Endothelial cell of umbilical vein (primary cell): ENCODE results near the gene TPM2. TPM values are rescaled to one million over a fixed set of nuclear protein-coding genes. Genes with fewer than 3 reads are reported as not detected.

Experiments
- Bru-seq: library from RNA; stranded (reverse); fragments of 400-500 nt; gene quantifications from one replicate; lab custom pipeline; 2021; lab: Mats Ljungman, UMichigan
- BruChase-seq, 2 experiments: library from RNA; stranded (reverse); fragments of 400-500 nt; gene quantifications; one replicate each; lab custom pipeline; 2021; lab: Mats Ljungman, UMichigan
- BruUV-seq: library from RNA; stranded (reverse); fragments of 400-500 nt; replicated peaks from 2 replicates; lab custom pipeline; 2021; lab: Mats Ljungman, UMichigan
- CTCF ChIA-PET: fragments of 300-600, 350-600 bp; sonication (Branson Sonifier 250); formaldehyde crosslinking; loops from one replicate; lab custom pipeline; 2021; ENCODE audit warnings: antibody characterized with exemption, inconsistent platforms; lab: Charles Lee
- POLR2A ChIA-PET: fragments of 300-600, 350-600 bp; sonication (Branson Sonifier 250); formaldehyde crosslinking; loops from one replicate; lab custom pipeline; 2021; ENCODE audit warnings: antibody characterized with exemption, inconsistent platforms; lab: Charles Lee
- DNase-seq: peaks from one replicate; pipeline ENCODE4 v3.0.0-alpha.2; 2011; ENCODE audit warnings: low read depth, low spot score
- FAIRE-seq: peaks from 2 replicates; lab custom pipeline; 2011; peaks lifted over from hg19 to GRCh38; lab: Jason Lieb, UNC
- H2AFZ ChIP-seq: 2 replicates; pipeline ENCODE4 v1.6.0; 2012; ENCODE audit warnings: low read depth, low read length, control low read depth, inconsistent platforms
- H3K27ac ChIP-seq: 2 replicates; pipeline ENCODE4 v1.5.1; 2011; ENCODE audit warnings: low read depth, mild to moderate bottlenecking, control low read depth, low read length, moderate library complexity; ENCODE audit not compliant: insufficient read depth
- H3K27me3 ChIP-seq, 2 experiments: 2 replicates each; pipeline versions ENCODE4 v1.6.0 to v1.6.1; 2011; ENCODE audit warnings: low read length in 2 of 2, mixed read lengths in 1 of 2; ENCODE audit not compliant: control insufficient read depth in 2 of 2, insufficient read depth in 2 of 2
- H3K36me3 ChIP-seq, 2 experiments: 2 replicates in 1 of 2; 3 replicates in 1 of 2; pipeline ENCODE4 v1.5.1; 2011; ENCODE audit warnings: low read length in 2 of 2, mild to moderate bottlenecking in 1 of 2, moderate library complexity in 1 of 2; ENCODE audit not compliant: control insufficient read depth in 2 of 2, insufficient read depth in 2 of 2; ENCODE audit errors: extremely low read depth in 1 of 2
- H3K4me1 ChIP-seq: 3 replicates; pipeline ENCODE4 v1.5.1; 2011; ENCODE audit warnings: mild to moderate bottlenecking, low read length; ENCODE audit not compliant: control insufficient read depth, insufficient read depth; ENCODE audit errors: extremely low read depth
- H3K4me2 ChIP-seq: 2 replicates; pipeline ENCODE4 v1.6.1; 2011; ENCODE audit warnings: low read length, control low read depth, mixed read lengths; ENCODE audit not compliant: insufficient read depth
- H3K4me3 ChIP-seq, 3 experiments: fragments of 200-600 bp in 1 of 3; sonication (generic), shearing (Covaris generic) in 1 of 3; replicated peaks in 1 of 3; 2 replicates each; pipeline ENCODE4 v1.5.1; 2011 to 2016; ENCODE audit warnings: control low read depth in 3 of 3, low read length in 3 of 3, mild to moderate bottlenecking in 2 of 3, inconsistent platforms in 1 of 3, low read depth in 1 of 3, moderate library complexity in 1 of 3; ENCODE audit not compliant: insufficient read depth in 1 of 3
- H3K79me2 ChIP-seq: 2 replicates; pipeline ENCODE4 v1.6.0; 2012; ENCODE audit warnings: low read length, inconsistent platforms; ENCODE audit not compliant: control insufficient read depth, insufficient read depth
- H3K9ac ChIP-seq: replicated peaks from 2 replicates; pipeline ENCODE3; 2011; ENCODE audit warnings: low read length, control low read depth; ENCODE audit not compliant: insufficient read depth; ENCODE audit errors: extremely low read depth
- H3K9me1 ChIP-seq: replicated peaks from 3 replicates; pipeline ENCODE4 v1.6.0; 2011; ENCODE audit warnings: mild to moderate bottlenecking, low read length; ENCODE audit not compliant: control insufficient read depth, insufficient read depth; ENCODE audit errors: extremely low read depth
- H3K9me3 ChIP-seq: replicated peaks from 2 replicates; pipeline ENCODE4 v1.5.1; 2012; ENCODE audit warnings: low read length, inconsistent platforms; ENCODE audit not compliant: control insufficient read depth, insufficient read depth
- H4K20me1 ChIP-seq: replicated peaks from 2 replicates; pipeline ENCODE3; 2011; ENCODE audit warnings: mild to moderate bottlenecking, low read length; ENCODE audit not compliant: control insufficient read depth, insufficient read depth; ENCODE audit errors: extremely low read depth
- MYC ChIP-seq: IDR thresholded peaks from one replicate; pipeline ENCODE4 v1.6.1; 2011; ENCODE audit warnings: mild to moderate bottlenecking, low read depth, low read length
- POLR2A ChIP-seq: IDR thresholded peaks from 2 replicates; pipeline ENCODE4 v1.6.1; 2012; ENCODE audit warnings: low read depth, mild to moderate bottlenecking, control low read depth, low read length
- POLR2AphosphoS5 ChIP-seq: IDR thresholded peaks from 2 replicates; pipeline ENCODE4 v1.6.1; 2012; ENCODE audit warnings: low read depth, mild to moderate bottlenecking, control low read depth, low read length, moderate library complexity; ENCODE audit not compliant: insufficient read depth
- dilution Hi-C: fragments of 300-500 bp; cut with MboI; formaldehyde crosslinking; loops from one replicate; pipeline ENCODE4 v1.15.0; 2019; ENCODE audit warnings: low sequenced_read_pairs; ENCODE audit not compliant: extremely low pct_ligation_motif_present
- intact Hi-C: fragments of 100-400 bp; cut with micrococcal nuclease; formaldehyde crosslinking; loops from one replicate; pipeline ENCODE4 v1.10.0; 2022
- long read RNA-seq: library from polyadenylated mRNA; stranded (forward); transcript quantifications from one replicate; pipeline ENCODE4 v2.0.0, GENCODE V29; 2021
- polyA minus RNA-seq, 3 experiments: library from RNA; depleted of rRNA, polyadenylated mRNA; stranded (reverse); fragments of >200 nt; gene quantifications; 1 replicate in 1 of 3; 2 replicates in 2 of 3; pipeline ENCODE4 v1.2.3, GENCODE V29; 2011
- polyA plus RNA-seq, 4 experiments: library from polyadenylated mRNA; depleted of rRNA in 3 of 4; stranded (reverse) in 3 of 4; unstranded in 1 of 4; fragments of >200 nt; gene quantifications; 2 replicates each; pipeline versions ENCODE4 v1.2.1 to v1.2.3, GENCODE V29; 2011 to 2012; ENCODE audit warnings: missing spikeins in 1 of 4
- total RNA-seq: library from RNA; stranded (reverse); gene quantifications from 2 replicates; pipeline ENCODE4 v1.2.3, GENCODE V29; 2021

TPM2 gene
- total RNA-seq, result 257 and 279 TPM in 2 replicates
- 103 and 144 TPM in 2 replicates for polyA plus RNA-seq
- polyA plus RNA-seq (2011; cell fraction: cytosol; rRNA removed), result 218 and 224 TPM in 2 replicates
- 411 and 541 TPM in 2 replicates for polyA plus RNA-seq (2011; cell fraction: nucleus; rRNA removed)
- polyA plus RNA-seq (2012), result 291 and 315 TPM in 2 replicates
- polyA minus RNA-seq, result 46.5 and 50.0 TPM in 2 replicates
- 104 TPM for polyA minus RNA-seq (2011; cell fraction: cytosol; rRNA and poly(A)+ RNA removed)
- 33.1 and 61.4 TPM in 2 replicates for polyA minus RNA-seq (2011; cell fraction: nucleus; rRNA and poly(A)+ RNA removed)
- Bru-seq, nascent RNA, result percentile 78 among the genes with signal in this experiment
- percentile 85 among the genes with signal in this experiment for BruChase-seq, experiment 1, labeled RNA remaining after a 6-hour chase
- BruChase-seq, experiment 2, labeled RNA remaining after a 2-hour chase, result percentile 79 among the genes with signal in this experiment
- long read RNA-seq, transcript TPM2-212 (9 exons, 1,185 nt), result minor isoform, 5 of 507 reads
- long read RNA-seq, transcript TPM2-203 (9 exons, 1,183 nt), result major isoform, 339 of 507 reads
- long read RNA-seq, transcript TPM2-201 (9 exons, 1,018 nt), result minor isoform, 92 of 507 reads
- long read RNA-seq, partial matches to known transcripts, result 33 of 507 reads
- long read RNA-seq, other reads (novel, unspliced or antisense), result 37 of 507 reads

DNA sequence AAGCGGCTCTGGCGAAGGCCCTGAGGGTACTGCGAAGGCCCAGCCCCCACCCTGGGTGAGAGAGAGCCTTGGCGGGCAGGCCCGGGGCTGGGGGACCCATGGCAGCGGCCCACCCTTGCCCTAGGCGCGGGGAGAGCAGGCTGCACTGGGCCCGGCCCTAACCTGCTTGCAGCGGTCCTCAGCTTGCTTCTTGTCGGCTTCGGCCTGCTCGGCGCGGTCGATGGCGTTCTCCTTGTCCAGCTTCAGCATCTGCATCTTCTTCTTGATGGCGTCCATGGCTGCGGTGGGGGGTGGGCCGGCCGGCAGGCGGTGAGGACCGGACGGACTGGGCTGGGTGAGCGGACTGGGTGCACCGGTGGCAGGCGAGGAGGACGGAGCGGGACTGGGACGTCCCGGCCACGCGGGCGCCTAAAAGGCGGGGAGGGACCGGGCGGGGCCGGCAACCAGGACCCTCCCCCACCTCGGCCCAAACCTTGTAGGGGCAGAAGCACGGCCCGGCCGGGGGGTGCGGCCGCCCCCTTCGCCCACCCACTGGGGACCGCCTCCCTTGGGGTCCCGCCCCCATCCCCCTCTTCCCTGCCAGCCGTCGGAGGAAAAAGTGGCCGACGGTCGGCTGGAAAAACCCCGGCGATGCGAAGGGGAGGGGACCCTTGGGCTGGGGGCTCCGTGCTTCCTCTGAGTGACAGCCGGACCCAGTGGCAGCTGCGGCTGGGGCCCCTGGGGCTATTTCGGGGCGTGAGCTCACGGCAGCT is at the start of gene TPM2:
TPM2 (minus strand) TSS at position 384 of the 752 bp plus-strand sequence; CDS start at position 276, 108 bp downstream.
- TF ChIP-seq POLR2A, result peak; percentile 98
- no peak for TF ChIP-seq MYC
- TF ChIP-seq POLR2AphosphoS5, result peak; percentile 97
- ChIA-PET POLR2A (interaction anchor here (0.7 to 1.7 kb wide), 6 partner anchors 10 to 28 kb away, joined by 3 to 5 read pairs (median 4); partner anchors contain the start of gene ARHGEF39), CTCF (interaction anchor here (1.1 to 13.5 kb wide), 7 partner anchors 10 to 86 kb away, joined by 3 to 227 read pairs (median 6); partner anchors contain the start of genes ARHGEF39, CCDC107 and RMRP)
- H3K36me3 ChIP-seq, result peaks cover 7 to 11% of the 10 kb centered on the region in 2 experiments
- H3K9me3 ChIP-seq, result no peaks in the 10 kb centered on the region
- peaks cover 36% of the 10 kb centered on the region for H3K79me2 ChIP-seq
- peak within 1 kb of the TSS; percentile 66 to 82 (median 70) for H3K4me3 ChIP-seq
- DNase-seq, result peak; percentile 70
- H2AFZ ChIP-seq, result peak within 1 kb of the TSS; percentile 84
- H3K27me3 ChIP-seq, result no peaks in the 10 kb centered on the region
- H3K27ac ChIP-seq, result peak within 1 kb of the TSS; percentile 50
- dilution Hi-C loops (no loop called here), intact Hi-C loops (loop anchor here (1.0 to 2.0 kb wide), 3 partner anchors 31 to 85 kb away; partner anchors contain the start of genes CCDC107, CREB3, RMRP and TESK1)
- H3K4me1 ChIP-seq, result peaks cover 28% of the 10 kb centered on the region
- peak within 1 kb of the TSS; percentile 84 for H3K4me2 ChIP-seq
- no peaks in the 10 kb centered on the region for H3K9me1 ChIP-seq
- FAIRE-seq, result peak; percentile 83
- H3K9ac ChIP-seq, result peak within 1 kb of the TSS; percentile 68
- no peaks in the 10 kb centered on the region for H4K20me1 ChIP-seq
- BruUV-seq, result TSS peak; percentile 64
